Lung (tissue), 12 donors: ENCODE results near the gene MAB21L3. TPM values are rescaled to one million over a fixed set of nuclear protein-coding genes. Genes with fewer than 3 reads are reported as not detected.

Experiments
- ATAC-seq: fragments of 200-7000 bp; cut with Tn5 transposase; one replicate; pipeline ENCODE4 v1.9.1; 2020; ENCODE audit warnings: moderate number of reproducible peaks; ENCODE audit not compliant: insufficient read depth, low FRiP score
- DNase-seq, 3 donors: peaks; one replicate each; pipeline ENCODE4 v3.0.0-alpha.2; 2013 to 2017
- H3K27ac ChIP-seq, 2 donors: one replicate each; pipeline ENCODE4 v1.5.1; 2013; ENCODE audit warnings: mild to moderate bottlenecking in 2 of 2, moderate library complexity in 2 of 2, control low read depth in 1 of 2, inconsistent platforms in 1 of 2, low read depth in 1 of 2, low read length in 1 of 2
- H3K27me3 ChIP-seq, 3 donors: one replicate each; pipeline ENCODE4 v1.5.1; 2013; ENCODE audit warnings: low read length in 2 of 3; ENCODE audit not compliant: control insufficient read depth in 3 of 3, insufficient read depth in 3 of 3
- H3K36me3 ChIP-seq, 4 donors: one replicate each; pipeline ENCODE4 v1.5.1; 2013; ENCODE audit warnings: low read length in 4 of 4, mild to moderate bottlenecking in 1 of 4, moderate library complexity in 1 of 4; ENCODE audit not compliant: control insufficient read depth in 4 of 4, insufficient read depth in 4 of 4
- H3K4me1 ChIP-seq, 5 donors: one replicate each; pipeline ENCODE4 v1.5.1; 2013; ENCODE audit warnings: low read length in 5 of 5, mild to moderate bottlenecking in 2 of 5, moderate library complexity in 1 of 5; ENCODE audit not compliant: control insufficient read depth in 5 of 5, insufficient read depth in 5 of 5
- H3K4me3 ChIP-seq: one replicate; pipeline ENCODE4 v1.5.1; 2013; ENCODE audit warnings: mild to moderate bottlenecking, control low read depth, moderate library complexity
- H3K9ac ChIP-seq, 2 donors: one replicate each; pipeline ENCODE4 v1.5.1; 2013; ENCODE audit warnings: low read length in 2 of 2, control low read depth in 1 of 2; ENCODE audit not compliant: insufficient read depth in 1 of 2
- H3K9me3 ChIP-seq, 4 donors: one replicate each; pipeline ENCODE4 v1.5.1; 2013; ENCODE audit warnings: low read length in 3 of 4, mild to moderate bottlenecking in 1 of 4, moderate library complexity in 1 of 4; ENCODE audit not compliant: control insufficient read depth in 4 of 4, insufficient read depth in 3 of 4
- WGBS, 2 donors: extraction: QIAGEN DNeasy Blood & Tissue Kit; methylation state at CpG; one replicate each; pipeline ENCODE4 v1.1.7; 2013; 5-methylcytosine and 5-hydroxymethylcytosine counted together
- polyA plus RNA-seq, 2 donors: library from polyadenylated mRNA; stranded (reverse); fragments of 200-250 nt; gene quantifications; one replicate each; pipeline ENCODE4 v1.2.1, GENCODE V29; 2013
- total RNA-seq, 2 donors: library from RNA; depleted of rRNA in 1 of 2; stranded (reverse); fragments of >200 nt in 1 of 2; gene quantifications; one replicate each; pipeline ENCODE4 v1.2.1, GENCODE V29; 2014 to 2021
- TF ChIP-seq, protein P1 (sequence below): IDR thresholded peaks from 2 replicates; pipeline ENCODE4 v1.5.1; 2012; ENCODE audit warnings: mild to moderate bottlenecking; ENCODE audit errors: control extremely low read depth, extremely low read depth
- donor health status: control.
- donor health status: control.
- donor health status: Bipolar disorder and iron deficiency.
- donor health status: healthy.
- donor health status: DM: yes; HTN: yes; CAD: no.

Gene MAB21L3
- total and polyA plus RNA-seq, 4 donors, result 0.08 to 4.2 (median 0.44) TPM

DNA sequence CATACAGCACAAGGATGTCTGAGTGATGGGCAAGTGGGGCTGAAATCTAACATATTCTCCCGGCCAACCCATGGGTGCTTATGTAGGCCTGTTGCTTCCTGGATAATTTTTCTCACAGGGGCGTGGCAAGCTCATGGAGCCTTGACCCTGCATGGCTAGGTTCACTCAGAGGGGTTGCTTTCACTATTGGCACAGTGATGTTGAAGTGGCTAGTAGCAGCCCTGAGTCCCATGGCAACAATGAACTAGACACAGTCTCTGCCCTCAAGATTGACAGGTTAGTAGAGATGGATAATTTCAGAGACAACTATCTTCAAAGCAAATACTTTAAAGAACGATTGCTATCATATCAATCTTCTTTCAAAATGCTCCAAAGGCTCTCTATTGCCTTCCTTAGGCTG lies 6.5 kb upstream of the MAB21L3 start:
- no peaks in the 10 kb centered on the region for H3K4me1 ChIP-seq
- no peaks in the 10 kb centered on the region for H3K27me3 ChIP-seq
- H3K9me3 ChIP-seq, result no peaks in the 10 kb centered on the region
- ATAC-seq (no peak), DNase-seq (no peak)
- no peak overlapping the region for H3K4me3 ChIP-seq
- H3K27ac ChIP-seq, result no peak overlapping the region
- TF ChIP-seq, protein P1, sequence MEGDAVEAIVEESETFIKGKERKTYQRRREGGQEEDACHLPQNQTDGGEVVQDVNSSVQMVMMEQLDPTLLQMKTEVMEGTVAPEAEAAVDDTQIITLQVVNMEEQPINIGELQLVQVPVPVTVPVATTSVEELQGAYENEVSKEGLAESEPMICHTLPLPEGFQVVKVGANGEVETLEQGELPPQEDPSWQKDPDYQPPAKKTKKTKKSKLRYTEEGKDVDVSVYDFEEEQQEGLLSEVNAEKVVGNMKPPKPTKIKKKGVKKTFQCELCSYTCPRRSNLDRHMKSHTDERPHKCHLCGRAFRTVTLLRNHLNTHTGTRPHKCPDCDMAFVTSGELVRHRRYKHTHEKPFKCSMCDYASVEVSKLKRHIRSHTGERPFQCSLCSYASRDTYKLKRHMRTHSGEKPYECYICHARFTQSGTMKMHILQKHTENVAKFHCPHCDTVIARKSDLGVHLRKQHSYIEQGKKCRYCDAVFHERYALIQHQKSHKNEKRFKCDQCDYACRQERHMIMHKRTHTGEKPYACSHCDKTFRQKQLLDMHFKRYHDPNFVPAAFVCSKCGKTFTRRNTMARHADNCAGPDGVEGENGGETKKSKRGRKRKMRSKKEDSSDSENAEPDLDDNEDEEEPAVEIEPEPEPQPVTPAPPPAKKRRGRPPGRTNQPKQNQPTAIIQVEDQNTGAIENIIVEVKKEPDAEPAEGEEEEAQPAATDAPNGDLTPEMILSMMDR, result no peak
- H3K9ac ChIP-seq, result no peak overlapping the region
- 82 to 85% methylated on average over 3 of the region's 3 CpGs for WGBS, 2 donors
- H3K36me3 ChIP-seq, result no peaks in the 10 kb centered on the region

DNA sequence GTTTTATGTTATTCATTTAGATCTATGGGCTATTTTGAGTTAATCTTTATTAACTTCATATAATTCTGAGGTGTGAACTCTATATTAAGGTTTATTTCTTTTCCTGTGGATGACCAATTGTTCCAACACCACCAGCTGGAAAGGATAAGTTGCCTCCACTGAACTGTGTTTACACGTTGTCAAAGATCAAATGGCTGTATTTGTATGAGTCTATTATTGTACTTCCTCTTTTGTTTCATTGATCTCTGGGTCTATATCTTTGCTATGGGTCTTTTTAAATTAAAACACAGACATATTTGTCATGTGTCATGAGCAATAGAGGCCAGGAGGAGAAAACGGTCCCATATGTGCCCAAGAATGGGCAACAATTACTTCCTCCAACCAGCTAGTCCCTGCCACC lies 5.2 kb upstream of the MAB21L3 start:
- no peaks in the 10 kb centered on the region for H3K36me3 ChIP-seq
- H3K4me1 ChIP-seq, result peaks cover 0 to 6% (median 2%) of the 10 kb centered on the region in 5 donors
- H3K27ac ChIP-seq, result no peak overlapping the region
- WGBS, 2 donors, result 49 to 56% methylated on average over 2 of the region's 2 CpGs
- no peak overlapping the region for H3K9ac ChIP-seq
- TF ChIP-seq, protein P1, result no peak
- H3K4me3 ChIP-seq, result no peak overlapping the region
- ATAC-seq (no peak), DNase-seq (no peak)
- no peaks in the 10 kb centered on the region for H3K27me3 ChIP-seq
- no peaks in the 10 kb centered on the region for H3K9me3 ChIP-seq

DNA sequence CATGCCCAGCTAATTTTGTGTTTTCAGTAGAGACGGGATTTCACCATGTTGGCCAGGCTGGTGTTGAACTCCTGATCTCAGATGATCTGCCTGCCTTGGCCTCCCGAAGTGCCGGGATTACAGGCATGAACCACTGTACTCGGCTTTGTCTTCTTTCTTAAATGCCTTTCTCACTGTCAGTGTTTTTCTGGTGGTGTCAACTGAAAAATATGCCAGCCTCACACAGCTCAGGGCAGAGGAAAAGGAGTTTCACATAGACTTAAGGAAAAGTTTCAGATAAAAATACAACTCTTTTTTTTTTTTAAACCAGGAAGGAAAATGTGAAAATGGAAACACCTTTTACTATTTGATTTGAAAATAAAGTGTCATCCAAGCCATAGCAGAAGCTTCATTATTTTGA lies 4.6 kb upstream of the MAB21L3 start:
- ATAC-seq (no peak), DNase-seq (no peak)
- no peaks in the 10 kb centered on the region for H3K36me3 ChIP-seq
- H3K4me1 ChIP-seq, result peaks cover under 1 to 12% (median 2%) of the 10 kb centered on the region in 5 donors
- no peak overlapping the region for H3K27ac ChIP-seq
- no peak overlapping the region for H3K4me3 ChIP-seq
- H3K27me3 ChIP-seq, result no peaks in the 10 kb centered on the region
- no peaks in the 10 kb centered on the region for H3K9me3 ChIP-seq
- 89 to 93% methylated on average over 4 of the region's 4 CpGs for WGBS, 2 donors
- H3K9ac ChIP-seq, result no peak overlapping the region
- TF ChIP-seq, protein P1, result no peak

DNA sequence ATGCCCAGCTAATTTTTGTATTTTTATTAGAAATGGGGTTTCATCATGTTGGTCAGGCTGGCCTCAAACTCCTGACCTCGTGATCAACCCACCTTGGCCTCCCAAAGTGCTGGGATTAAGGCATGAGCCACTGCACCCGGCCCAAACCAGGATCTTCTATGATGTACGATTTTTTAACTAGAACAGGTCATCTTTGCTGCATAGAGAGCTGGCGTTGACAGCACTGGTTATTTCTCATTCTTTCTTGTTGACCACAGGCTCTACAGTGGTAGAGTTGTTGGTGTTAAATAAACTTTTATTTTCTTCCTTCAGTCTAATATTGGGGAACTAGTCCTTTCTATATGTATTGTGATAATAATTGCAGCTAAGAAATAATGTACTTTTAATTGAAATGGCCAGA lies 3.8 kb upstream of the MAB21L3 start:
- TF ChIP-seq, protein P1, result no peak
- 87 to 89% methylated on average over 4 of the region's 4 CpGs for WGBS, 2 donors
- Histone ChIP-seq H3K9ac (no peak overlapping the region), H3K4me1 (peaks cover 2 to 14% (median 3%) of the 10 kb centered on the region in 5 donors), H3K9me3 (no peaks in the 10 kb centered on the region), H3K27ac (no peak overlapping the region), H3K4me3 (no peak overlapping the region), H3K36me3 (no peaks in the 10 kb centered on the region), H3K27me3 (no peaks in the 10 kb centered on the region)
- ATAC-seq (no peak), DNase-seq (no peak)
